PC-9 (cell line): ENCODE measurements around the gene PRSS21. TPM values are rescaled to one million over a fixed set of nuclear protein-coding genes. Genes with fewer than 3 reads are reported as not detected.

Experiments used
- BruUV-seq: library from RNA; stranded (reverse); fragments of 400-500 nt; replicated peaks from 2 replicates; lab custom pipeline; 2021; lab: Mats Ljungman, UMichigan
- CTCF ChIA-PET: fragments of 300-600 bp; sonication (Branson Sonifier 250); formaldehyde crosslinking; loops from one replicate; lab custom pipeline; 2022; ENCODE audit warnings: antibody characterized with exemption; lab: Charles Lee
- POLR2A ChIA-PET: fragments of 300-600 bp; sonication (Branson Sonifier 250); formaldehyde crosslinking; loops from one replicate; lab custom pipeline; 2022; ENCODE audit warnings: antibody characterized with exemption; ENCODE audit not compliant: unreplicated experiment; lab: Charles Lee
- DNase-seq, 2 experiments: peaks; one replicate each; pipeline versions ENCODE4 v3.0.0 to v3.0.0-alpha.2; 2015 to 2022; ENCODE audit warnings: mixed read lengths in 1 of 2
- H2AFZ ChIP-seq: fragments of 200-600 bp; sonication (generic); 2 replicates; pipeline ENCODE4 v1.8.1; 2017; ENCODE audit warnings: antibody characterized with exemption
- H3F3A ChIP-seq: fragments of 200-600 bp; sonication (generic); 2 replicates; pipeline ENCODE4 v1.8.1; 2017; ENCODE audit warnings: antibody characterized with exemption, mild to moderate bottlenecking, low read depth; ENCODE audit not compliant: insufficient read depth
- H3K27ac ChIP-seq: fragments of 200-600 bp; sonication (generic); 2 replicates; pipeline ENCODE4 v1.6.1; 2016; ENCODE audit warnings: mixed run types
- H3K27me3 ChIP-seq: fragments of 200-600 bp; sonication (generic); 2 replicates; pipeline ENCODE4 v1.6.1; 2016; ENCODE audit warnings: low read depth, mixed run types; ENCODE audit not compliant: insufficient read depth
- H3K36me3 ChIP-seq: fragments of 200-600 bp; sonication (generic); 2 replicates; pipeline ENCODE4 v1.6.1; 2016; ENCODE audit warnings: low read depth, mixed run types
- H3K4me1 ChIP-seq: fragments of 200-600 bp; sonication (generic); replicated peaks from 2 replicates; pipeline ENCODE4 v1.6.1; 2016; ENCODE audit warnings: mixed run types; ENCODE audit not compliant: insufficient read depth
- H3K4me2 ChIP-seq: fragments of 200-600 bp; sonication (generic); 2 replicates; pipeline ENCODE4 v1.6.1; 2017; ENCODE audit warnings: mixed run types
- H3K4me3 ChIP-seq: fragments of 200-600 bp; sonication (generic); 2 replicates; pipeline ENCODE4 v1.6.1; 2016; ENCODE audit warnings: mixed run types
- H3K79me2 ChIP-seq: fragments of 200-600 bp; sonication (generic); 2 replicates; pipeline ENCODE4 v1.6.1; 2017; ENCODE audit warnings: low read depth, mixed run types
- H3K9me2 ChIP-seq: fragments of 200-600 bp; sonication (generic); 2 replicates; pipeline ENCODE4 v1.8.1; 2017; ENCODE audit warnings: mild to moderate bottlenecking; ENCODE audit not compliant: insufficient read depth
- H3K9me3 ChIP-seq: fragments of 200-600 bp; sonication (generic); 2 replicates; pipeline ENCODE4 v1.8.1; 2016; ENCODE audit warnings: low read depth; ENCODE audit not compliant: insufficient read depth
- H4K20me1 ChIP-seq: fragments of 200-600 bp; sonication (generic); 2 replicates; pipeline ENCODE4 v1.8.1; 2017; ENCODE audit not compliant: insufficient read depth
- CTCF ChIP-seq: fragments of 200-600 bp; sonication (generic); conservative IDR thresholded peaks from 2 replicates; pipeline ENCODE4 v1.6.1; 2017; ENCODE audit warnings: mixed run types, antibody characterized with exemption, mild to moderate bottlenecking, moderate library complexity
- EZH2 ChIP-seq: fragments of 200-600 bp; sonication (generic); IDR thresholded peaks from 2 replicates; pipeline ENCODE4 v1.8.0; 2017; ENCODE audit warnings: antibody characterized with exemption, low read depth
- intact Hi-C: fragments of 100-400 bp; cut with micrococcal nuclease; formaldehyde crosslinking; loops from one replicate; pipeline ENCODE4 v1.10.0; 2022; ENCODE audit not compliant: unreplicated experiment
- total RNA-seq: library from RNA; stranded (reverse); gene quantifications from 2 replicates; pipeline ENCODE4 v1.2.3, GENCODE V29; 2021

The PRSS21 gene
- total RNA-seq, 1 experiment from 2014 or later = 61.2 TPM

- CTCF ChIA-PET = no interaction called here
- no peak for TF ChIP-seq EZH2
- TF ChIP-seq CTCF = no peak
- no TSS peak for BruUV-seq
Measured at GRCh38 chr16:2848933-2849725, 32.1 kb downstream of the PRSS21 start.

DNA sequence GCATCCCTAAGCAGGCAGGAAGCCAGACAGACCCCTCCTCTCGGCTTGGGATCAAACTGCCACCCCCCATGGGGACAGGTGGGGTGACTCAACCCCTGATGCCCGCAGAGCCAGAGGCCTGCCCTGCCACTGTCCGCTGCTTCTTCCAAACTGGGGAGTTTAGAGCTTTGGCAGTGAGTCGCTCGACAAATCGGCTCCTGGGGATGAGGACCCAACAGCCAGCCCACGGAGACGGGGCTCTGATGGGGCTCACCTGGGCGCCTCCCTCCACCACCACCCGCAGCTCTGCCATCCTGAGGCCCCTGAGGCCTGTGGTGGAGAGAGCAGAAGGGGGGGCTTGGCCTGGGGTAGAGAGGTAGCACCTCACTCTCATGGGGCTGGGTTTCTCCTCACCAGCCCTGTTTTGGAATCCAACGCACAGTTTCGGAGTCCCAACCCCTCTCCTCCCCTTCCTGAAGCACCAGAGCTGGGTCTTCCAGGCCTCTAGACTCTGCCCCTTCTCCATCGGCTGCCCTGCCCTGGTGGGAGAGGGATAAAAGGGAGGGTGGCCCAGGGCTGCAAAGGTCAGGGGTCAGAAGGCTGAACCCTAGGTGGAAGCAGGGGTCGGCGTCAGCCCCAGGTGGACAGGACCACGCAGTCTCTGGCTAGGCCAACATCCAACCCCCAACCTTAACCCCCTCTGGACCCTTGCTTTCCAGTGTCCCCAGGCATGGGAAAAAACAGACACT lies 35.1 kb downstream of the PRSS21 start:
- TF ChIP-seq CTCF (no peak), EZH2 (no peak)
- H3K4me2 ChIP-seq = no peak overlapping the region
- no TSS peak for BruUV-seq
- peaks cover 50% of the 10 kb centered on the region for H3K4me1 ChIP-seq
- H3K27me3 ChIP-seq = no peaks in the 10 kb centered on the region
- H3K27ac ChIP-seq = peak overlapping the region; percentile 64
- no peak overlapping the region for H3K4me3 ChIP-seq
- peaks cover 14% of the 10 kb centered on the region for H3K9me3 ChIP-seq
- peaks cover 5% of the 10 kb centered on the region for H4K20me1 ChIP-seq
- intact Hi-C loops = no loop called here
- no peaks in the 10 kb centered on the region for H3K9me2 ChIP-seq
- no peak overlapping the region for H2AFZ ChIP-seq
- peaks cover 31% of the 10 kb centered on the region for H3K79me2 ChIP-seq
- no peak for DNase-seq
- POLR2A ChIA-PET = no interaction called here
- H3F3A ChIP-seq = peaks cover 71% of the 10 kb centered on the region
- H3K36me3 ChIP-seq = peaks cover 30% of the 10 kb centered on the region
- CTCF ChIA-PET = no interaction called here

More at GRCh38 chr16:2848933-2849725, 32.1 kb downstream of the PRSS21 start:
- intact Hi-C loops = no loop called here
- Histone ChIP-seq H2AFZ (no peak overlapping the region), H3K27ac (no peak overlapping the region), H3K79me2 (peaks cover 3% of the 10 kb centered on the region; the same call in 1 of the 2 replicates), H3K27me3 (no peaks in the 10 kb centered on the region), H3K4me1 (peaks cover 72% of the 10 kb centered on the region), H3K9me2 (no peaks in the 10 kb centered on the region), H3K36me3 (peaks cover 9% of the 10 kb centered on the region), H3K4me3 (no peak overlapping the region), H3K9me3 (no peaks in the 10 kb centered on the region; the same call in 1 of the 2 replicates), H3F3A (peaks cover 70% of the 10 kb centered on the region), H4K20me1 (no peaks in the 10 kb centered on the region), H3K4me2 (no peak overlapping the region)
- POLR2A ChIA-PET = no interaction called here
- DNase-seq = no peak

GRCh38 chr16:2852731-2853507 lies 35.9 kb downstream of the PRSS21 start:
- intact Hi-C loops = no loop called here
- DNase-seq = no peak
- Histone ChIP-seq H3K9me2 (no peaks in the 10 kb centered on the region), H4K20me1 (peaks cover 5% of the 10 kb centered on the region), H3F3A (peaks cover 67% of the 10 kb centered on the region), H3K4me3 (no peak overlapping the region), H3K79me2 (peaks cover 37% of the 10 kb centered on the region), H3K4me1 (peaks cover 43% of the 10 kb centered on the region), H3K4me2 (no peak overlapping the region), H2AFZ (no peak overlapping the region), H3K27me3 (no peaks in the 10 kb centered on the region), H3K36me3 (peaks cover 30% of the 10 kb centered on the region), H3K27ac (no peak overlapping the region), H3K9me3 (peaks cover 14% of the 10 kb centered on the region)
- no peak for TF ChIP-seq EZH2
- POLR2A ChIA-PET = no interaction called here
- CTCF ChIA-PET = no interaction called here
- no TSS peak for BruUV-seq
